Astrocyte (in vitro differentiated cells and primary cell): Measurements from ENCODE around the gene GJA1. TPM values are rescaled to one million over a fixed set of nuclear protein-coding genes. Genes with fewer than 3 reads are reported as not detected.

Experiments used
- DNase-seq: peaks from one replicate; pipeline ENCODE4 v3.0.0-alpha.2; 2010; ENCODE audit warnings: low read depth
- FAIRE-seq: peaks from 2 replicates; lab custom pipeline; 2011; peaks lifted over from hg19 to GRCh38; lab: Jason Lieb, UNC
- H2AFZ ChIP-seq: 2 replicates; pipeline ENCODE4 v1.6.0; 2012; ENCODE audit warnings: low read depth, low read length, inconsistent platforms
- H3K27ac ChIP-seq: 2 replicates; pipeline ENCODE4 v1.5.1; 2011; ENCODE audit warnings: low read depth, low read length, inconsistent platforms
- H3K27me3 ChIP-seq: 2 replicates; pipeline ENCODE4 v1.6.0; 2011; ENCODE audit warnings: low read length, inconsistent platforms; ENCODE audit not compliant: insufficient read depth
- H3K36me3 ChIP-seq: 2 replicates; pipeline ENCODE4 v1.5.1; 2011; ENCODE audit warnings: low read length, inconsistent platforms; ENCODE audit not compliant: insufficient read depth
- H3K4me1 ChIP-seq: 2 replicates; pipeline ENCODE4 v1.5.1; 2011; ENCODE audit warnings: low read length, inconsistent platforms; ENCODE audit not compliant: insufficient read depth
- H3K4me2 ChIP-seq: 2 replicates; pipeline ENCODE4 v1.6.0; 2012; ENCODE audit warnings: low read length, inconsistent platforms
- H3K4me3 ChIP-seq: 2 replicates; pipeline ENCODE4 v1.5.1; 2011; ENCODE audit warnings: low read depth, mild to moderate bottlenecking, low read length, inconsistent platforms; ENCODE audit not compliant: insufficient read depth
- H3K79me2 ChIP-seq: 2 replicates; pipeline ENCODE4 v1.6.0; 2012; ENCODE audit warnings: mild to moderate bottlenecking, low read length, inconsistent platforms; ENCODE audit not compliant: insufficient read depth
- H3K9ac ChIP-seq: 2 replicates; pipeline ENCODE4 v1.6.0; 2012; ENCODE audit warnings: mild to moderate bottlenecking, low read length, inconsistent platforms
- H3K9me3 ChIP-seq: 2 replicates; pipeline ENCODE4 v1.5.1; 2012; ENCODE audit warnings: low read depth, mild to moderate bottlenecking, low read length, inconsistent platforms; ENCODE audit not compliant: insufficient read depth
- H4K20me1 ChIP-seq: 2 replicates; pipeline ENCODE4 v1.6.0; 2012; ENCODE audit warnings: low read length, inconsistent platforms; ENCODE audit not compliant: insufficient read depth
- H3K27ac Mint-ChIP-seq: one replicate; pipeline ENCODE4 v1.8.0; 2021; ENCODE audit warnings: mild to moderate bottlenecking, mixed read lengths; ENCODE audit not compliant: unreplicated experiment
- H3K27me3 Mint-ChIP-seq: one replicate; pipeline ENCODE4 v1.8.0; 2021; ENCODE audit warnings: low read depth, mixed read lengths; ENCODE audit not compliant: unreplicated experiment
- H3K36me3 Mint-ChIP-seq: one replicate; pipeline ENCODE4 v1.8.0; 2021; ENCODE audit warnings: low read depth, mixed read lengths; ENCODE audit not compliant: unreplicated experiment
- H3K4me1 Mint-ChIP-seq: one replicate; pipeline ENCODE4 v1.8.0; 2021; ENCODE audit warnings: low read depth, mixed read lengths; ENCODE audit not compliant: unreplicated experiment
- H3K4me3 Mint-ChIP-seq: one replicate; pipeline ENCODE4 v1.8.0; 2021; ENCODE audit warnings: mild to moderate bottlenecking, moderate library complexity, mixed read lengths; ENCODE audit not compliant: unreplicated experiment
- H3K9me3 Mint-ChIP-seq: one replicate; pipeline ENCODE4 v1.8.0; 2021; ENCODE audit warnings: mild to moderate bottlenecking, mixed read lengths; ENCODE audit not compliant: unreplicated experiment
- CTCF ChIP-seq: IDR thresholded peaks from 2 replicates; pipeline ENCODE4 v1.5.1; 2011; ENCODE audit warnings: low read depth, mild to moderate bottlenecking, inconsistent platforms, low read length, moderate library complexity; ENCODE audit not compliant: insufficient read depth
- EZH2 ChIP-seq: IDR thresholded peaks from 2 replicates; pipeline ENCODE4 v1.6.1; 2012; ENCODE audit warnings: mild to moderate bottlenecking, low read length, inconsistent platforms; ENCODE audit not compliant: insufficient read depth
- total RNA-seq: library from RNA; stranded (reverse); gene quantifications from 2 replicates; pipeline ENCODE4 v1.2.1, GENCODE V29; 2021

GJA1 gene
- total RNA-seq, 1 donor from 2014 or later = 433 TPM

GRCh38 chr6:121498481-121499276 lies 63.2 kb downstream of the GJA1 start:
- no peaks in the 10 kb centered on the region for H3K36me3 ChIP-seq
- H3K9ac ChIP-seq = no peak overlapping the region
- TF ChIP-seq CTCF (no peak), EZH2 (no peak)
- H3K9me3 ChIP-seq = no peaks in the 10 kb centered on the region
- H3K27me3 ChIP-seq = no peaks in the 10 kb centered on the region
- peak overlapping the region; percentile 4 for H3K27ac ChIP-seq
- DNase-seq (peak; percentile 63), FAIRE-seq (no peak)
- no peak overlapping the region for H3K4me2 ChIP-seq
- peaks cover under 1% of the 10 kb centered on the region for H3K4me1 Mint-ChIP-seq
- H3K36me3 Mint-ChIP-seq = no peaks in the 10 kb centered on the region
- no peak overlapping the region for H3K27ac Mint-ChIP-seq
- peaks cover under 1% of the 10 kb centered on the region for H3K4me1 ChIP-seq
- no peak overlapping the region for H3K4me3 ChIP-seq
- H3K79me2 ChIP-seq = no peaks in the 10 kb centered on the region
- no peaks in the 10 kb centered on the region for H3K27me3 Mint-ChIP-seq
- H4K20me1 ChIP-seq = no peaks in the 10 kb centered on the region
- no peaks in the 10 kb centered on the region for H3K9me3 Mint-ChIP-seq
- H3K4me3 Mint-ChIP-seq = no peak overlapping the region
- H2AFZ ChIP-seq = no peak overlapping the region

Other genes starting within 250 kb of the GJA1 start
- gene TBC1D32, start 101.2 kb upstream of the GJA1 start, total RNA-seq = 8.8 and 8.9 TPM in 2 replicates